Neuron (in vitro differentiated cells): ENCODE data around the gene NIPAL1.

ENCODE experiments used
- H2AFZ ChIP-seq: one replicate; pipeline ENCODE4 v1.6.1; 2013; ENCODE audit warnings: low read depth, mild to moderate bottlenecking, inconsistent platforms, low read length, moderate library complexity
- H3K27me3 ChIP-seq: one replicate; pipeline ENCODE4 v1.6.1; 2013; ENCODE audit warnings: low read length; ENCODE audit not compliant: insufficient read depth
- H3K36me3 ChIP-seq: one replicate; pipeline ENCODE4 v1.6.1; 2013; ENCODE audit warnings: low read length; ENCODE audit not compliant: insufficient read depth
- H3K4me1 ChIP-seq: one replicate; pipeline ENCODE4 v1.6.1; 2013; ENCODE audit warnings: low read length; ENCODE audit not compliant: insufficient read depth
- H3K4me3 ChIP-seq: 2 replicates; pipeline ENCODE4 v1.5.1; 2013; ENCODE audit warnings: mild to moderate bottlenecking, low read length, moderate library complexity
- H3K9me3 ChIP-seq: one replicate; pipeline ENCODE4 v1.6.1; 2013; ENCODE audit warnings: low read length

Gene NIPAL1

DNA sequence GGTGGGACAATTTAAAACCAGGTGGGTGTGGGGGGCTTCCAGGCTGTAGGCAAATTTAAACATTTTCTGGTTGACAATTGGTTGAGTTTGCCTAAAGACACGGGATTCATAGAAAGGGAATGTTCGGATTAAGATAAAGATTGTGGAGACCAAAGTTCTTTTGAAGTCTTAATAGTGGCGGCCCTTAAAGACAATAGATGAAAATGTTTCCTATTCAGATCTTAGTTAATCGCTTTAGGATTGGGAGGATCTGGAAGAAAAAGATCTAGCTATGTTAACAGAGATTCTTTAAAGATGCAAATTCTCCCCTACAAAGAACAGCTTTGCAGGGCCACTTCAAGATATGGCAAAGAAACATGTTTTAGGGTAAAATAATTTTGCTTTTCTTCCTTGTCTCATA, 4.8 kb upstream of the NIPAL1 start:
- peaks cover 6% of the 10 kb centered on the region for H3K27me3 ChIP-seq
- no peaks in the 10 kb centered on the region for H3K9me3 ChIP-seq
- H3K4me3 ChIP-seq, result no peak overlapping the region
- no peak overlapping the region for H2AFZ ChIP-seq
- H3K4me1 ChIP-seq, result peaks cover under 1% of the 10 kb centered on the region
- H3K36me3 ChIP-seq, result no peaks in the 10 kb centered on the region

DNA sequence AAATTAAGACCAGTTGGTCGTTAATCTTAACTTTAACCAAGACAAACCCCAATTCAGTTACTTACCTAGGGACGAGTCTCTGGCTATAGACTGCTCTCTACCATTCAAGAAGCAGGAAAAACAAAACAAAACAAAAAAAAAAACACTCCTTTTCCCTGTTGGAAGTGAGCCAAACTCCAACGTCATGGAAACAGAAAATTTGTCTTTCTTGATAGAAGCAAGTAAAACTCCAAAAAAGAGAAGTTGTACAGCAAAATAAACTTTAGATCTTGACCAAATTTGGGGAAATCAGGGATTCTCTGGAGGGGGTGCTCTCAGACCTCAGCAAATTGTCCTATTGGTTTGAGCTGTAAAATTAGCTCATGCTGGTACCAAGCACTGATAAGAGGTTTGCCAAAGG, 3.7 kb upstream of the NIPAL1 start:
- peaks cover 17% of the 10 kb centered on the region for H3K27me3 ChIP-seq
- no peak overlapping the region for H3K4me3 ChIP-seq
- H3K36me3 ChIP-seq, result no peaks in the 10 kb centered on the region
- H2AFZ ChIP-seq, result no peak overlapping the region
- H3K4me1 ChIP-seq, result peaks cover 5% of the 10 kb centered on the region
- H3K9me3 ChIP-seq, result no peaks in the 10 kb centered on the region

DNA sequence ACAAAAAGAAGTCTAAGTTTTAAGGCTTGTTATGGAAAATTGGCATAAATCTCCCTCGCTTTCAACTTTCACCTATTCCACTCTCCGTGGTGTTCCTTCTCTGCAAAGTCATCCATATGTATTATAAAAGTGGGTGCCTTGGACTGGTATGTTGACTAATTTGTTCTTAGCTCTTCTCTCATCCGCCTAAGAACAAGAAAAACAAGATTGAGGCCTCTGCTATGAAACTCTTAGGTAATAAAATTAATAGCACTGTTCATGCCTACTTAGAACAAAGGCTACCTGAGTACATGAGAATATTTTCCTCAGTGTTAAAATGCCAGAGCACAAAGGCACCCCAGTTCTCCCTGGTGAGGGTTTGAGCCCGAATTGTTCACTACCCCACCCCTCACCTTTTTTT, 1.4 kb upstream of the NIPAL1 start:
- H3K36me3 ChIP-seq, result no peaks in the 10 kb centered on the region
- H3K9me3 ChIP-seq, result no peaks in the 10 kb centered on the region
- no peak overlapping the region for H3K4me3 ChIP-seq
- H2AFZ ChIP-seq, result no peak overlapping the region
- peaks cover 32% of the 10 kb centered on the region for H3K27me3 ChIP-seq
- H3K4me1 ChIP-seq, result peaks cover 5% of the 10 kb centered on the region

DNA sequence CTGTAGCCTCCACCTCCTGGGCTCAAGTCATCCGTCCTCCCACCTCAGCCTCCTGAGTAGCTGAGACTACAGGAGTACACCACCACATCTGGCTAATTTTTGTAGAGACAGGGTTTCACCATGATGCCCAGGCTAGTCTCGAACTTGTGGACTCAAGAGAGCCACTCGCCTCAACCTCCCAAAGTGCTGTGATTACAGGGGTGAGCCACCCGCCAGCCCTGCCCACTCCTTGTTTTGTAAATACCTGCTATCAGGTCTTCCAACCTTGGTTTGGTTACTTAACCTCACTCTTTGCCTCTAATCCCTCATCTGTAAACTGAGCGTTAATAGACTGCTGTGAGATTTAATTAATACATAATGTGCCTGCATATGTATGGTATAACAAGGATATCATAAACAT, 894 bp upstream of the NIPAL1 start:
- no peaks in the 10 kb centered on the region for H3K9me3 ChIP-seq
- no peaks in the 10 kb centered on the region for H3K36me3 ChIP-seq
- peaks cover 5% of the 10 kb centered on the region for H3K4me1 ChIP-seq
- H3K4me3 ChIP-seq, result no peak overlapping the region
- no peak overlapping the region for H2AFZ ChIP-seq
- peaks cover 32% of the 10 kb centered on the region for H3K27me3 ChIP-seq

DNA sequence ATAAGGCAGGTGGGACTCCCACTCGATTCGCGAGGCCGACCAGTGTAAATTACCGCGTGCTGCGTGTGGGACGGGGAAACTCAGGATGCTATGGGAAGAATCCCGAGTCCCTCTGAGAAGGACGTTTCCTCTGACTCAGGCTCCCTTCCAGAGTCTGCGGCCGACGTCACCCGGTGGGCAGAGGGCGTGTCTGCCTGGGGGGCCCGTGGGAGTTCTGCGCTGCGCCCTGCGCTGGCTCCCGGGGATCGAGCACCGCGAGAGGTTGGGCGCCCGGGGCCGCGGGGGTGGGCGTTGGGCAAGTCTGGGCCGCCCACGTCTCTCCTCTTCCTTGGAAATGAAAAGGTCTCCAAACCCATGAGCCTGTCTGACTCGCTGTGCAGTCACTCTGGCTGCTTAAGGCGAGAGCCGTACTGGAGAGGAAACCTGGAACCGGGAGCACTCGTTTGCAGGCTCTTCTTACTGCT, 568 bp downstream of the NIPAL1 start:
- H3K27me3 ChIP-seq, result peaks cover 32% of the 10 kb centered on the region
- peak overlapping the region; percentile 34 for H3K4me3 ChIP-seq
- H3K4me1 ChIP-seq, result peaks cover 5% of the 10 kb centered on the region
- H2AFZ ChIP-seq, result peak overlapping the region; percentile 71
- H3K36me3 ChIP-seq, result no peaks in the 10 kb centered on the region
- H3K9me3 ChIP-seq, result no peaks in the 10 kb centered on the region

DNA sequence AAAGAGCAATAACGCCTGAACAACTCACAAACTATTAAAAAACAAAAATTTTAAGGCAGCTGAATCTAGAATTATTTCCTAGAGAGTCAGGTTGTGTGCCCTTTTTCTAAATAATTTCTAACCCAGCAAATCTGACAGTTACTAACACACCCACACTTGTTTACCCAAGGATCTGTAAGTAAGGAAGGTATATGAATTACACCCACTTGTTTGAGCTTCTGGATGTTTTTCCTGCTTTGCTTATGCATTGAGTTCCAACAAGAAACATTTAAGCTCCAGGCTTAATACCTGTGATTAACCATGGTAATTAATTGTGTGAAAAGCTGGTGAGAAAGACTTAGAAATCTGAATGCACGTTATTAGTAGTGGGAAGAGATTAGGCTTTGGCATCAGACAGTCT, 1.5 kb downstream of the NIPAL1 start:
- Histone ChIP-seq H2AFZ (no peak overlapping the region), H3K4me1 (peaks cover 5% of the 10 kb centered on the region), H3K9me3 (no peaks in the 10 kb centered on the region), H3K27me3 (peaks cover 32% of the 10 kb centered on the region), H3K4me3 (no peak overlapping the region), H3K36me3 (no peaks in the 10 kb centered on the region)

DNA sequence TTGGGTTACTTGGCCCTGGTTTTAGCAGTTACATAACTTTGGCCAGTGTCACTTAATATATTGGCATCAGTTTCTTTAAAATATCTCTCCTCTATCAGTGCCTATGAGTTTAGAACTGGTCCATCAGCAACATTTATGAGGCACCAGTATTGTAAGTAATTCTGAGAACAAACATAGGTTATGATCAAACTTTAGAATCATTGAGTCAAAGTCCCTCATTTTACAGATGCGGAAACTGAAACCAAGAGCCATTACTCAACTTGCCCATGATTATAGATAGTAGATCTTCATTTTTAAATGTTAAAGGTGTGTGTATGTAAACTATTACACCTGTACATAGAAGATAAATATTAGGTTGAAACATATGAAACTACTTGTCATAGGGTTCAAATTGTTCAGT, 4.5 kb downstream of the NIPAL1 start:
- no peaks in the 10 kb centered on the region for H3K9me3 ChIP-seq
- peaks cover 27% of the 10 kb centered on the region for H3K27me3 ChIP-seq
- H2AFZ ChIP-seq, result no peak overlapping the region
- no peaks in the 10 kb centered on the region for H3K36me3 ChIP-seq
- H3K4me1 ChIP-seq, result peaks cover 5% of the 10 kb centered on the region
- H3K4me3 ChIP-seq, result no peak overlapping the region

DNA sequence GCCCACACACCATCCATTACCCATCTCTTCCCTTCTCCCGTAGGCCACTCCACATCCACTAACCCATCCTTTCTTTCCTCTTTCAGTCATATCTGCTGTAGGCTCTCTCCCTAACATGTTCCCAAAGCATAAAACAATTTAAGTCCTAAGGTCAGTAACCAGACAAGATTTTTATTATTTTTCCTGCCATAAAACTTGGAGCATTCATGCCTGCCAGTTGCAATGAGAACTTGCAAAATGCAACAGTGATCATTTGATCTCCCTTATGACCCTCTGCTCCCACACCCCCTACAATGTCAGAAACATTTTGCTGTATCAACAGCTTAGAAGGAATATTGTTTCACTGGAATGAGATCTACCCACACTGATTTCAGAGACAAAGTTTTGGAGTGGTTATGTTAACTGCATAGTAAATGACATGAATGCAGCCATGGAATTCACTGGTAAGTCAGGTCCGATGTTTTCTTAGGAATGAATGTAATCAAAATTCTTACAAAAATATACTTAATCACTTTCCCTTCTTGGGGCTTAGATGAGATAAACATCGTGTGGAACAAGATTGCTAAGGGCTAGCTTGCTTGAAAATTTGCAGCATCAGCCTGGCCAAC, 5.7 kb downstream of the NIPAL1 start:
- H3K4me3 ChIP-seq, result no peak overlapping the region
- no peaks in the 10 kb centered on the region for H3K4me1 ChIP-seq
- no peak overlapping the region for H2AFZ ChIP-seq
- H3K27me3 ChIP-seq, result peaks cover 20% of the 10 kb centered on the region
- H3K36me3 ChIP-seq, result no peaks in the 10 kb centered on the region
- no peaks in the 10 kb centered on the region for H3K9me3 ChIP-seq

DNA sequence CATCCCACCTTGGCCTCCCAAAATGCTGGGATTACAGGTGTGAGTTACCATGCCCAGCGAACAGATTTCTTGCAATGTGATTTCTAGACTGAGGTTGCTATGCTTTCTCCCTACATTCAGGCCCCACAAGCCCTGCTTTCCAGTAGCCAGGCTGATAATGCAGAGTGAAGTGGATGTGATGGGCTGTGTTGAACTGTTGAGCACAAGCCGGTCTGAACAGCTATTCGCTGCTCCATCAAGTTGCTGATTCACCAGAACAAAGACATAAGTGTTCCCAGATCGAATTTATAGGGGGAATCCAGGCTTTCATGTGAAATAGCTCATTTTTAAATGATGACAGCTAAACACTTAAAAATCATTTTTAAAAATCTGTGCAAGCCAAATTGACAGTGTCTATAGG, 8.0 kb downstream of the NIPAL1 start:
- Histone ChIP-seq H3K9me3 (no peaks in the 10 kb centered on the region), H3K36me3 (no peaks in the 10 kb centered on the region), H3K4me1 (no peaks in the 10 kb centered on the region), H2AFZ (no peak overlapping the region), H3K4me3 (no peak overlapping the region), H3K27me3 (peaks cover 2% of the 10 kb centered on the region)

DNA sequence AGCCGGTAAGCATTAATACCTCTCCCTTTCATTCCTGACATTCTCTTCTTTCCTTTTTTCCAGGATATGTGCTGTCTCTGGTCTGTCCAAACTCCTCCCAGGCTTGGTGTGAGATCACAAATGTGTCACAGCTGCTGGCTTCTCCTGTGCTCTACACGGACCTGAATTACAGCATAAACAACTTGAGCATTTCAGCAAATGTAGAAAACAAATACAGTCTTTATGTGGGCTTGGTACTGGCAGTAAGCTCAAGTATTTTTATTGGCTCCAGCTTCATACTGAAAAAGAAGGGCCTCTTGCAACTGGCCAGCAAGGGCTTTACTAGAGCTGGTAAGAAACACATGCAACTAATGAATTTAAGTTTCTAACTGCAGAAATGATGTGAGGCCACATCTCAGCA, 8.4 kb downstream of the NIPAL1 start:
- no peaks in the 10 kb centered on the region for H3K4me1 ChIP-seq
- H3K36me3 ChIP-seq, result no peaks in the 10 kb centered on the region
- H3K27me3 ChIP-seq, result no peaks in the 10 kb centered on the region
- no peak overlapping the region for H3K4me3 ChIP-seq
- no peaks in the 10 kb centered on the region for H3K9me3 ChIP-seq
- no peak overlapping the region for H2AFZ ChIP-seq

DNA sequence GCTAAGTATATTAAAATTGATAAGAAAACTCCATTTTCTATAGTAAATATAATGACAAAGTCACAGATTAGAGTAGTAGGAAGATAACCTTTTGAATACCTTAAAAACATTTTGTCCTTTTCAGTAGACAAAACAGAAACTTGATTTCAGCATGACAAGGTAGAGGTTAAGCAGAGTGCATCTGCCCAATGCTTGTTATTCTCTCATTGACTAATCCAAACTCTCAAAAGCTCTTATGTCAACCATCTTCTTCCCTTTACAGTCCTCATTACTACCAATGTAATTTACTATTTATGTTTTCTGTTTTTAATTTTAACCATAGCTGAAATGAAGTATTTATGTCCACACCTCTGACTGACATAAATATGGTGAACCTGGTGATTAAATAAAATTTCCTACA, 11.1 kb downstream of the NIPAL1 start:
- H3K36me3 ChIP-seq, result no peaks in the 10 kb centered on the region
- H3K4me3 ChIP-seq, result no peak overlapping the region
- no peak overlapping the region for H2AFZ ChIP-seq
- no peaks in the 10 kb centered on the region for H3K9me3 ChIP-seq
- no peaks in the 10 kb centered on the region for H3K27me3 ChIP-seq
- no peaks in the 10 kb centered on the region for H3K4me1 ChIP-seq

DNA sequence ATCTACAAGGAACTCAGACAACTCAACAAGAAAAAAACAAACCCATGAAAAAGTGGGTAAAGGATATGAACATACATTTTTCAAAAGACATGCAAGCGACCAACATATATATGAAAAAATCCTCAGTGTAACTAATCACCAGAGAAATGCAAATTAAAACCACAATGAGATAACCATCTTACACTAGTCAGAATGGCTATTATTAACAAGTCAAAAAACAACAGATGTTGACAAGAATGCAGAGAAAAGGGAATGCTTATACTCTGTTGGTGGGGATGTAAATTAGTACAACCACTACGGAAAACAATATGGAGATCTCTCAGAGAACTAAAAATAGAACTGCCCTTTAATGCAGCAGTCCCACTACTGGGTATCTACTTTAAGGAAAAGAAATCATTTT, 12.1 kb downstream of the NIPAL1 start:
- H3K36me3 ChIP-seq, result no peaks in the 10 kb centered on the region
- H2AFZ ChIP-seq, result no peak overlapping the region
- H3K27me3 ChIP-seq, result no peaks in the 10 kb centered on the region
- H3K4me1 ChIP-seq, result no peaks in the 10 kb centered on the region
- H3K9me3 ChIP-seq, result no peaks in the 10 kb centered on the region
- no peak overlapping the region for H3K4me3 ChIP-seq

DNA sequence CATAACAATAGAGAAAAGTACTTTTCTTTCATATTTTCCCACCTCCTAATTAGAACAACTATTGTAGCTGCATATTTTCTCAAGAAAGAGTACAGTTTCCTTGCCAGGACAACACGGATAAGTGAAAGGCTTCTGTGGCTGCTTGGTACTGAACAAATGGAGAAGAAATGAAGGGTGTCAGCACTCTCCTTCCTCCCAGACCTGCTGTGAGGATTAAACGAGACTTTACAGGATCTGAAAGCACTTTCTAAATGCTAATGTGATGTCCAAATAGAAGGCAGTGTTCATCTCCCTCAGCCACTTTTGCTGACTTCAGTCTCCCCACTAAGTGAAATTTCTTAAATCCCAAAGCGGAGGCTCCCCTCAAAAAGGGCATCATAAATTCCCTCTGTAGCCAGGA, 13.9 kb downstream of the NIPAL1 start:
- H3K27me3 ChIP-seq, result no peaks in the 10 kb centered on the region
- H3K9me3 ChIP-seq, result no peaks in the 10 kb centered on the region
- no peaks in the 10 kb centered on the region for H3K4me1 ChIP-seq
- no peak overlapping the region for H3K4me3 ChIP-seq
- H3K36me3 ChIP-seq, result no peaks in the 10 kb centered on the region
- H2AFZ ChIP-seq, result no peak overlapping the region

DNA sequence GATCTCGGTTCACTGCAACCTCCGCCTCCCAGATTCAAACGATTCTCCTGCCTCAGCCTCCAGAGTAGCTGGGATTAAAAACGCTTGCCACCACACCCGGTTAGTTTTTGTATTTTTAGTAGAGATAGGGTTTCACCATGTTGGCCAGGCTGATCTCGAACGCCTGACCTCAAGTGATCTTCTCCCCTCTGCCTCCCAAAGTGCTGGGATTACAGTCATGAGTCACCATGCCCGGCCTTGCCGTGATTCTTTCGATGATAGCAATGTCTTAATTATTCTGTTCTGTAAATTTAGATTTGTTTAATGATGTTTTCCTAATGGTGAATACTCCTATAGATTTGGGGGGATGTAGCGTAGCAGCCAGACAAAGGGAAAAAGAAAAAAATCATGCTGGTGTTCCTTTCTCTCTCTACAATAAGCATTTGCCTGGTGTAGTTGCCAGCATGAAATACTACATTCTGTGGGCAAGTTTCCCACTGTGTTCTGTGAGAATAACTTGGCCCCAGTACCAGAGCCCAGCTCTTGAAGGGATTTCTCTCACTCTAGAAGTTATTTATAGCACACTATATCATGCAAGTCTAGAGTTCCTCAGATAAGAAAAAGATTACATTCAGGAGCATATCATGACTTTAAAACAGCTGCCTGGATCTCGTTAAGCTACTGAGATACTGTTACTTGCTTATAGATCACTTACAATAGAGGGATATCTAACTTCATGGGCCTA, 15.4 kb downstream of the NIPAL1 start:
- Histone ChIP-seq H3K4me1 (no peaks in the 10 kb centered on the region), H3K9me3 (no peaks in the 10 kb centered on the region), H2AFZ (no peak overlapping the region), H3K4me3 (no peak overlapping the region), H3K27me3 (no peaks in the 10 kb centered on the region), H3K36me3 (no peaks in the 10 kb centered on the region)
